Psoas muscle (tissue), 8 donors: ENCODE results near the gene C13orf46. TPM values are rescaled to one million over a fixed set of nuclear protein-coding genes. Genes with fewer than 3 reads are reported as not detected.

Experiments
- ATAC-seq, 4 donors: fragments of 200-7000 bp; cut with Tn5 transposase; one replicate each; pipeline ENCODE4 v1.9.1; 2020; ENCODE audit warnings: moderate library complexity in 3 of 4, mild to moderate bottlenecking in 2 of 4
- DNase-seq, 2 donors: peaks; one replicate each; pipeline ENCODE4 v3.0.0-alpha.2; 2020
- H3K27ac ChIP-seq: fragments of 200-600 bp; one replicate; pipeline ENCODE4 v1.8.0; 2022
- H3K27me3 ChIP-seq, 3 donors: fragments of 200-600 bp in 1 of 3; one replicate each; pipeline versions ENCODE4 v1.6.1 to v1.8.0; 2013 to 2022; ENCODE audit warnings: low read length in 2 of 3, mild to moderate bottlenecking in 2 of 3, moderate library complexity in 1 of 3; ENCODE audit not compliant: insufficient read depth in 3 of 3
- H3K36me3 ChIP-seq, 2 donors: fragments of 200-600 bp in 1 of 2; one replicate each; pipeline versions ENCODE4 v1.6.1 to v1.8.0; 2013 to 2022; ENCODE audit warnings: low read depth in 1 of 2, mild to moderate bottlenecking in 1 of 2, moderate library complexity in 1 of 2; ENCODE audit not compliant: insufficient read depth in 1 of 2
- H3K4me1 ChIP-seq: fragments of 200-600 bp; one replicate; pipeline ENCODE4 v1.8.0; 2022
- H3K4me3 ChIP-seq: fragments of 200-600 bp; one replicate; pipeline ENCODE4 v1.8.0; 2022; ENCODE audit warnings: mild to moderate bottlenecking
- H3K9me3 ChIP-seq: fragments of 200-600 bp; one replicate; pipeline ENCODE4 v1.8.0; 2022
- CTCF ChIP-seq: fragments of 200-600 bp; IDR thresholded peaks from one replicate; pipeline ENCODE4 v1.8.0; 2022; ENCODE audit warnings: antibody characterized with exemption
- WGBS, 3 donors: extraction: QIAGEN DNeasy Blood & Tissue Kit; methylation state at CpG; one replicate each; pipeline versions ENCODE4 v1.1.6 to v1.1.7; 2013; 5-methylcytosine and 5-hydroxymethylcytosine counted together
- intact Hi-C, 2 donors: fragments of 100-400 bp; cut with DNase I; formaldehyde crosslinking; loops; one replicate each; pipeline versions ENCODE4 v1.11.0 to v1.14.2; 2022
- polyA plus RNA-seq, 3 donors: library from polyadenylated mRNA; stranded (reverse); fragments of 200-250 nt; gene quantifications; one replicate each; pipeline ENCODE4 v1.2.3, GENCODE V29; 2013
- total RNA-seq, 4 donors: library from RNA; stranded (reverse); fragmentation: NEBNext Ultra II Directional in 2 of 4; extraction: Animal tissue kit (Norgen Biotek cat#: 25700) in 2 of 4; gene quantifications; one replicate each; pipeline versions ENCODE4 v1.2.1 to v1.2.4, GENCODE V29; 2021 to 2023
- donor health status: healthy with polysubstance abuse.
- donor health status: DM: no; HTN: no; CAD: no; lungs with moderate emphysema.
- donor health status: Bipolar disorder and iron deficiency.
- donor health status: healthy.
- donor health status: DM: yes; HTN: yes; CAD: no.
- donor health status: DM: no; HTN: no; CAD: no.
- donor health status: DM: no; HTN: no; CAD: no.
- donor health status: DM: yes; HTN: yes; CAD: no.

C13orf46 gene
- total and polyA plus RNA-seq, 7 donors = 0.14 to 2.5 (median 0.57) TPM; not detected in 1

GRCh38 chr13:113971471-113972231 is 2.2 kb downstream of the C13orf46 start:
- intact Hi-C loops = no loop called here
- WGBS, 3 donors = 91 to 95% (median 93%) methylated on average over 35 to 36 of the region's 36 CpGs
- peak; percentile 10 to 45 for DNase-seq

DNA sequence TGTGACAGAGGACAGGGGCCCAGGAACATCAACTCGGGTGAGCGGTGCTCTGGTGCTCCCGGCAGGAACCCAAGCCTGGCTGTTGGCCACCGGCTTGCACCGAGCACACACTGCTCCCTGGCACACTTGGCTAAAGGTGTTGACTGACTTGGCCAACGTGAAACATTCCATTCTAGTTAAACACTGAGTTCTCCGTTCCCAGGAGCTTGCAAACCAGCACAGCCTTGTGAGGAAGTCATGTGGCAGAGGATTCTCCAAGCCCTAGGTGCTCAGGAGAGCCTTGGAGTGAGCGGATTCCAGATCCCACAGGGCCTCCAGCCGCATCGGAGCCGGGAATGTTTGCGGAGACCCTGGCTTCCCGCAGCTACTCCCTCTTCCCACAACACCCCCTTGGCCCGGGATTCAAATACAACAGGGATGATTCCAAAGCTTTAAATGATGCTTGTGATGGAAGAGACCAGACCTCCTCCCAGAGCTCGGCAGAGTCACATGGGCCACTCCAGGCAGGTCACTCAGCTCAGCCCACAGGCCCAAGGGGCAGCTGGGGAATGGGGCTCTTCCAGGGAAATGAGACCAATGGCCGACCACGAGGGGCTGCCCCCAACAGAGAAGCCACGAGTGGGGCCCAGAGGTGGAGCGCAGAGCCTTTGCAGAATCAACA is 2.9 kb downstream of the C13orf46 start:
- no peaks in the 10 kb centered on the region for H3K9me3 ChIP-seq
- no peaks in the 10 kb centered on the region for H3K27me3 ChIP-seq
- ATAC-seq (peak; percentile 75 to 95 (median 88)), DNase-seq (peak; percentile 50 to 83)
- no peak overlapping the region for H3K27ac ChIP-seq
- TF ChIP-seq CTCF = no peak
- WGBS, 3 donors = 49 to 53% (median 51%) methylated on average over 19 of the region's 19 CpGs
- H3K36me3 ChIP-seq = peaks cover 0 to 21% of the 10 kb centered on the region in 2 donors
- intact Hi-C loops = no loop called here
- peaks cover 12% of the 10 kb centered on the region for H3K4me1 ChIP-seq
- no peak overlapping the region for H3K4me3 ChIP-seq

More at GRCh38 chr13:113971471-113972231, 2.2 kb downstream of the C13orf46 start:
- H3K27me3 ChIP-seq = no peaks in the 10 kb centered on the region
- H3K9me3 ChIP-seq = no peaks in the 10 kb centered on the region
- ATAC-seq = peak in 2 of 4 donors; percentile 3 to 5
- no peak overlapping the region for H3K27ac ChIP-seq
- H3K4me1 ChIP-seq = peaks cover 12% of the 10 kb centered on the region
- H3K36me3 ChIP-seq = peaks cover 0 to 21% of the 10 kb centered on the region in 2 donors
- no peak for TF ChIP-seq CTCF
- no peak overlapping the region for H3K4me3 ChIP-seq

GRCh38 chr13:113969973-113970611 is 3.8 kb downstream of the C13orf46 start:
- Histone ChIP-seq H3K36me3 (peaks cover 0 to 13% of the 10 kb centered on the region in 2 donors), H3K27ac (no peak overlapping the region), H3K4me1 (peaks cover 12% of the 10 kb centered on the region), H3K27me3 (no peaks in the 10 kb centered on the region), H3K4me3 (no peak overlapping the region), H3K9me3 (no peaks in the 10 kb centered on the region)
- ATAC-seq (peak; percentile 12 to 24 (median 17)), DNase-seq (peak in 1 of 2 donors; percentile 36)
- intact Hi-C loops = loop anchor here in 1 of 2 donors (5.0 kb wide), 1 partner anchor 257 kb away; no protein-coding TSS in a partner anchor
- TF ChIP-seq CTCF = no peak
- WGBS, 3 donors = 85 to 88% (median 87%) methylated on average over 20 of the region's 20 CpGs

- ATAC-seq = no peak
- WGBS, 3 donors = 93 to 97% (median 97%) methylated on average over 25 of the region's 25 CpGs
- H3K4me3 ChIP-seq = no peak overlapping the region
- peaks cover 0 to 7% of the 10 kb centered on the region in 2 donors for H3K36me3 ChIP-seq
- no peaks in the 10 kb centered on the region for H3K27me3 ChIP-seq
- no peak for TF ChIP-seq CTCF
- H3K9me3 ChIP-seq = no peaks in the 10 kb centered on the region
- DNase-seq = peak; percentile 13 to 45
- intact Hi-C loops = loop anchor here in 1 of 2 donors (5.0 kb wide), 1 partner anchor 258 kb away; no protein-coding TSS in a partner anchor
- H3K27ac ChIP-seq = no peak overlapping the region
- H3K4me1 ChIP-seq = peaks cover 12% of the 10 kb centered on the region
These were observed 4.4 kb downstream of the C13orf46 start for GRCh38 chr13:113969311-113969972.
